Stimulated activated CD8-positive, alpha-beta memory T cell treated with anti-CD3 and anti-CD28 coated beads, Interleukin-4, amount 100 ng/mL, for 24 hours (primary cell): ENCODE data around the gene SURF1.
"Not testable (repeated sequence)": the region's sequence is repeated elsewhere in the genome, so short reads cannot be mapped to it uniquely, and the experiment has no call there.

Experiments
- DNase-seq: peaks from one replicate; pipeline ENCODE4 v3.0.0-alpha.2; 2020; ENCODE audit warnings: low read depth

Gene SURF1

GRCh38 chr9:133342570-133342969 lies 13.7 kb downstream of the SURF1 start:
- DNase-seq: no peak

GRCh38 chr9:133342069-133342406 lies 14.2 kb downstream of the SURF1 start:
- no peak for DNase-seq

- no peak for DNase-seq
Measured at GRCh38 chr9:133341369-133342068, 14.8 kb downstream of the SURF1 start.

- no peak for DNase-seq
Measured at GRCh38 chr9:133340916-133341315, 15.4 kb downstream of the SURF1 start.

DNA sequence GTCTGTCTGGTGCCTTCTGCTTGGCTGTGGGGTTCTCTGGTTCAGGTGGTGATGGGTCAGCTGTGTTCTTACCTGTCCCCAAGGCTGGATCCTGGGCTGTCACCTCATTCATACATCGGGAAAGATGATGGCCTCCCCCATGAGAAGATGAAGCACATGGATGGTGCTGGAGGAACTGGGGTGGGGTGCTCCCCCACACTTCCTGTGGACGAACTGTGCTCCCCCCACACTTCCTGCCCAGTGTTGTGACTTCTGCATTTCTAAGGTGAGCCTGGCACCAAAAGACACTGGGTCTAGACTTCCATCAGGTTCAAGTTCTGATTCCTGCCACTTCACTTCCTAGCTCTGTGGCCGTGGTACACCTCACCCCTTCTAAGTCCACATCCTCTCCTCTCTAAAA lies 16.0 kb downstream of the SURF1 start:
- no peak for DNase-seq

DNA sequence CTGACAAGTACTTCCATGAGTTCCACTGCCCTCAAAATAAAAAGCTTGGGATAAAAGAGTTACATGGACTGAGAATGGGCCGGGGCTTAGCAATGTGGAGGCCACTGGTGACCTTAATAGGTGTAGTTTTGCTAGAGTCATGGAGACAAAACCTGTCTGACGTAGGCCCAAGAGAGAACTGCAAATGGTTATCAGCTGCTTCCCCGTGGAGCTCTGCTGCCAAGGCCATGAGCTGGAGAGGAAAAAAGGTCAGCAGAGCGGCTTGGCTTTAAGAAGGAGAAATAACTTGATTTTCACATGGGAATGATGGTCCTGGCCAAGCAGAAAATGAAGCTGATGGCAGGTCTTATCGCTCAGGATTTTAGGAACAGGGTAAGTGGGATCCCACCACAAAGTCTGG lies 16.6 kb downstream of the SURF1 start:
- DNase-seq: no peak

DNA sequence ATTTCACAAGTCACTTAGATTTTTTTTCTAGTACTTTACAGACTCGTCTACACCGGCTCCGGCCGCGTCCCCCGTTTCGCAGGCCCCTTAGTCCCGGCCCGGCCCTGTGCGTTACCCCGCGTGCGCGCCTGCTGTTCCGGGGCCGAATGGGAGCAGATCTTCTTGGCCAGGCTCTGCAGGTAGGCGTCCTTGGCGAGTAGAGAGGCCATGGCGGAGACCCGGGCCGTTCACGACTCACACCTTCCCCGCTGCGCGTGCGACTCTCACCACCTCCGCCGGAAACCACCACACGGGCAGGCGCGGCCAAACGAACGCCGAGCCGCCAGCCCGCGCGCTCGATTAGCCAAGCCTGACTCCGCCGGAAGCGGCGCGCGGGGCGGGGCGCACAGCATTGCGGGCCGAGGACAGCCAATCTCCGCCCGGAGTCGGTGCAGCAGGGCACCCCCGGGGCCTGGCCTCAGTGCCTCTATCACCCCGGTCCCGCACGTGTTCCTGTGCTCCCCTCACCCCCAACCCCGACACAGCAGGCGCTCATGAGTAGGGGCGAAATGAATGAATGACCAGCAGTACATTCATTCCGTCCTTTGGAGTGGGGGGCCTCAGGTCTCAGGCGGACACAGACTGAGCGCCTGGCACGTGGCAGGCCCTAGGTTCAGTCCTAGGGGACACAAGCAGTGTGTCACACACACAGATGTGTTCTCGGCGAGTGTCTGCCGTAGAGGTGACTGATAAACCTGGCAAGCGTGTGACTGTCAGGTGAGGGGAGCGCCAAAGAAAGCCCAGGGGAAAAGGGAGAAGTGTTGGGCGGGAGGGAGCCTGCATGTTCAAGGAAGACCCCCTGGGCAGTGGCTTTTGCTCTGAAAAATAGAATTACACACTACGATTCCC lies 20.1 kb downstream of the SURF1 start, which contains the start of gene SURF6:
TSS of gene SURF6 (minus strand) at position 265 of the 888 bp plus-strand sequence. CDS start at position 209, 56 bp downstream.
- peak; percentile 89 for DNase-seq

DNA sequence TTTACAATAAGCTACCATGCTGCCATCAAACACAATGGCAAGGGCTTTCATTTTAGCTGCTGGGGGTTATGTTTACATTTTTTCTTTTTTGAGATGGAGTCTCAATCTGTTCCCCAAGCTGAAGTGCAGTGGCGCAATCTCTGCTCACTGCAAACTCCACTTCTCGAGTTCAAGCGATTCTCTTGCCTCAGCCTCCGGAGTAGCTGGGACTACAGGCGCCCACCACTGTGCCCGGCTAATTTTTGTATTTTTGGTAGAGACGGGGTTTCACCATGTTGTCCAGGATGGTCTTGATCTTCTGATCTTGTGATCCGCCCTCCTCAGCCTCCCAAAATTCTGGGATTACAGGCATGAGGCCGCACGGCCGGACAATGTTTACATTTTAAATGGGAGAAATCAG lies 21.4 kb downstream of the SURF1 start:
- not testable (repeated sequence) for DNase-seq

DNA sequence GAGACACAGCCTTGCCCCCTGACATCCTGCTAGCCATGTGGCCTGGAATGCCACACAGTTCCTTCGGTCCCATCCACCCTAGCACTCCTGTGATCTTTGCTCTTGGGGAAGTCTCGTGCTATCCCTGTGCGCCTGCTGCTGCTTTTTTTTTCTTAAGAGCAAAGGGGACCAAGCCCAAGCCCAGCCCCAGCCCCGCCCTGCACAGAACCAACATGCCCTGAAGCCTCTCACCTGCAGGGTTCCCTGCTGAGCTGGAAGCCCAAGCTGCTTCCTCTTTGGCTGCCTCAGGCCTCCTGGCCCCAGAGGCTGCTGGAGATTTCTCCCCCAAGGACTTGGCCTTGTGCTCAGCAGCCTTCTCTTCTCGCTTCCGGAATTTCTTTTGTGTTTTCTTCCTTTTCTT lies 22.1 kb downstream of the SURF1 start:
- DNase-seq: no peak

GRCh38 chr9:133333566-133333965 lies 22.7 kb downstream of the SURF1 start:
- no peak for DNase-seq

DNA sequence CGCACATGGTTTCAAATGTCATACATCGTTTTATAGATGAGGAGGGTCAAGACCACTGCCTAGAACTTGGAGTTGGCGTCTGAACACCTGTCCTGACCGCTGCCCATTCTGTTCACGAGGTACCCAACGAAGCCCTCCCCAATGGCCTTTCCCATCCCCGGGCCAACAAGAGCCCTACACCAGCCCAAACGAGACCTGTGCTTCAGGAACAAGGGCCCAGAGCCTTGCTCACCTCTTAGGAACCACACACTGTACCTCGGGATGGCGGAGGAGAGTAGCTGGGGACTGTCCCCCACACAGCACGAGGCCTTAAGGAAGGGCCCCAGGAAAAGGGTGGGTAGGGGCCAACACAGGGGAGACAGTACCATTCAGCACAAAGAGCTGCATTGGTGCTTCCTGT lies 23.3 kb downstream of the SURF1 start:
- no peak for DNase-seq

- DNase-seq: no peak
Measured at GRCh38 chr9:133332381-133332730, 23.9 kb downstream of the SURF1 start.

- DNase-seq: no peak
Measured at GRCh38 chr9:133331641-133332380, 24.5 kb downstream of the SURF1 start.

DNA sequence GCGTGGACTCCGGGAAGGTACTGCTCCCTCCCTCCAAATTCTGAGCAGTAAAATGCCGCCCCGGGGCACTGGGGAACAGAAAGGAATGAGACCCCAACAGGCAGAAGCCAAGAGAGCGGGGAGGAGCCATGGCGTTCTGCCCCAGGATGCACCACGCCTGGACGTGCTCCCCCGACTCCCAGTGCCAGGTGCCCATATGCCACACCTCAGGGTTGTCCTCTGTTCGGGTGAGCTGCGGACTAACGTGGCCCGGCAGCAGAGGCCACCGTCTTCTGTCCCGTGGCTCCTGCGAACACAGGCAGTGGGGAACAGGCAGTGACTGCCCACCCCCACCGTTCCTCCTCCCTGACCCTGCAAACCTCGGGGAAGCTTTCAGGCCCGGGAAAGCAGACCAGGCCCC lies 25.1 kb downstream of the SURF1 start:
- DNase-seq: no peak

- not testable (repeated sequence) for DNase-seq
Measured at GRCh38 chr9:133329306-133330156, 26.8 kb downstream of the SURF1 start.

- DNase-seq: no peak
Measured at GRCh38 chr9:133327834-133328484, 28.3 kb downstream of the SURF1 start.

DNA sequence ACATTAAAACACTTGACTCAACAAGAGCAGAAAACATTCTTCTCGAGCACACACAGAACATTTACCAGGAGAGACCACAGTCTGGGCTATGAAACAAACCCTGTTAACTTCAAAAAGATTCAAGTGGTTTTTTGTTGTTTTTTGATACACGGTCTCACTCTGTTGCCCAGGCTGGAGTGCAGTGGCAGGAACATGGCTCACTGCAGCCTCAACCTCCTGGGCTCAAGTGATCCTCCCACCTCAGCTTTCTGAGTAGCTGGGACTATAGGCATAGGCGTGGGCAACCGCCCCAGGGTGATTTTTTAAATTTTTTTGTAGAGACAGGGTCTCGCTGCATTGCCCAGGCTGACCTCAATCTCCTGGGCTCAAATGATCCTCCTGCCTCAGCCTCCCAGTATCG lies 29.3 kb downstream of the SURF1 start:
- DNase-seq: not testable (repeated sequence)

DNA sequence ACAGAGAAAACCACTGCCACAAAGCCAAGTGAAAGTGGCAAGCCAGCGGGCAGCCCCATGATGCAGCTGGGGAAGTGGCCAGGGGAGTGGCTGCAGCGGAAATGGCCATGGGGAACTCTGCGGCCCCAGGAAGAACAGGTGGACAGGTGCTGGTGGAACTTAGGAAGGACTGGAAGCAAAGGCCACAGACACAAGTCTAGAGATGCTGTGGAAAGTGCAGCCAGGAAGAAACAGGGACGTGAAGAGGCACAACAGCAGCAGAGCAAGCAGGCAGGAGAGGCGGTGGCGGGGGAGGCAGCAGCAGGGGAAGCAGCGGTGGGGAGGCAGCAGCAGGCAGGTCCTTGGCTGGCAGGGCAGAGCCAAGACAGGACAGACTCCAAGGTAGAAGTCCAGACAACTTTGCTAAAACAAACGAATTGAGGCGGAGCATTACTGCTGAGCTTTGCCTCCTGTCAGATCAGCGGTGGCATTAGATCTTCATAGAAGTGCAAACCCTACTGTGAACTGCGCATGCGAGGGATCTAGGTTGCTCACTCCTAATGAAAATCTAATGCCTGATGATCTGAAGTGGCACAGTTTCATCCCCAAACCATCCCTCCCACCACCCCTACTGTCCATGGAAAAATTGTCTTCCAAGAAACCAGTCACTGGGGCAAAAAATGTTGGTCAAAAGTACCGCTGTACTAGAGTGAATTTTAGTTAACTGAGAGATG lies 32.1 kb downstream of the SURF1 start:
- DNase-seq: no peak

GRCh38 chr9:133323211-133323610 lies 33.1 kb downstream of the SURF1 start:
- DNase-seq: no peak

- DNase-seq: no peak
Measured at GRCh38 chr9:133322701-133323100, 33.6 kb downstream of the SURF1 start.
